Ectodermal cell (in vitro differentiated cells): ENCODE data around the gene HIRIP3.
"Not testable (repeated sequence)": the region's sequence is repeated elsewhere in the genome, so short reads cannot be mapped to it uniquely, and the experiment has no call there.

Experiments used
- H3K27ac ChIP-seq: 2 replicates; pipeline ENCODE4 v1.7.0; 2013; ENCODE audit warnings: mild to moderate bottlenecking, low read depth, low read length; ENCODE audit not compliant: insufficient read depth, poor library complexity, severe bottlenecking
- H3K27me3 ChIP-seq: 2 replicates; pipeline ENCODE4 v1.7.0; 2013; ENCODE audit warnings: mild to moderate bottlenecking, low read length; ENCODE audit not compliant: insufficient read depth, control insufficient read depth, poor library complexity, severe bottlenecking
- H3K36me3 ChIP-seq: one replicate; pipeline ENCODE4 v1.7.0; 2013; ENCODE audit warnings: low read length; ENCODE audit not compliant: control insufficient read depth, insufficient read depth
- H3K4me1 ChIP-seq: one replicate; pipeline ENCODE4 v1.7.0; 2013; ENCODE audit warnings: low read length; ENCODE audit not compliant: control insufficient read depth, insufficient read depth
- H3K4me3 ChIP-seq: 2 replicates; pipeline ENCODE4 v1.7.0; 2013; ENCODE audit warnings: low read depth, low read length, control low read depth; ENCODE audit not compliant: insufficient read depth
- H3K9me3 ChIP-seq: 2 replicates; pipeline ENCODE4 v1.7.0; 2013; ENCODE audit warnings: mild to moderate bottlenecking, low read length, moderate library complexity; ENCODE audit not compliant: control insufficient read depth
- WGBS, 2 experiments: methylation state at CpG; one replicate each; pipeline ENCODE4 v1.1.7; 2013; ENCODE audit warnings: missing lambda C conversion rate in 2 of 2; 5-methylcytosine and 5-hydroxymethylcytosine counted together

The HIRIP3 gene

GRCh38 chr16:30028438-30029076, 33.1 kb upstream of the HIRIP3 start:
- Histone ChIP-seq H3K36me3 (no peaks in the 10 kb centered on the region), H3K9me3 (no peaks in the 10 kb centered on the region), H3K27ac (no peak overlapping the region), H3K4me1 (peaks cover 16% of the 10 kb centered on the region), H3K4me3 (no peak overlapping the region), H3K27me3 (peaks cover 30% of the 10 kb centered on the region)
- 26% methylated on average over 18 of the region's 18 CpGs for WGBS, 2 experiments

- H3K4me1 ChIP-seq, result peaks cover 16% of the 10 kb centered on the region
- H3K4me3 ChIP-seq, result no peak overlapping the region
- H3K27me3 ChIP-seq, result peaks cover 27% of the 10 kb centered on the region
- no peak overlapping the region for H3K27ac ChIP-seq
- 70 to 75% methylated on average over 13 of the region's 13 CpGs for WGBS, 2 experiments
- H3K9me3 ChIP-seq, result no peaks in the 10 kb centered on the region
- H3K36me3 ChIP-seq, result no peaks in the 10 kb centered on the region
Observed at GRCh38 chr16:30027588-30028437, 32.4 kb upstream of the HIRIP3 start.

GRCh38 chr16:30026449-30026848, 31.0 kb upstream of the HIRIP3 start:
- peaks cover 14% of the 10 kb centered on the region for H3K27me3 ChIP-seq
- no peak overlapping the region for H3K4me3 ChIP-seq
- 93 to 95% methylated on average over 18 of the region's 18 CpGs for WGBS, 2 experiments
- no peak overlapping the region for H3K27ac ChIP-seq
- H3K9me3 ChIP-seq, result no peaks in the 10 kb centered on the region
- H3K36me3 ChIP-seq, result no peaks in the 10 kb centered on the region
- H3K4me1 ChIP-seq, result peaks cover 9% of the 10 kb centered on the region

GRCh38 chr16:30025574-30025973, 30.2 kb upstream of the HIRIP3 start:
- H3K4me3 ChIP-seq, result no peak overlapping the region
- no peak overlapping the region for H3K27ac ChIP-seq
- H3K9me3 ChIP-seq, result no peaks in the 10 kb centered on the region
- no peaks in the 10 kb centered on the region for H3K36me3 ChIP-seq
- H3K4me1 ChIP-seq, result peaks cover 3% of the 10 kb centered on the region
- 88 to 89% methylated on average over 7 of the region's 7 CpGs for WGBS, 2 experiments
- peaks cover 10% of the 10 kb centered on the region for H3K27me3 ChIP-seq

GRCh38 chr16:30025156-30025555, 29.7 kb upstream of the HIRIP3 start:
- Histone ChIP-seq H3K9me3 (no peaks in the 10 kb centered on the region), H3K4me3 (no peak overlapping the region), H3K36me3 (no peaks in the 10 kb centered on the region), H3K4me1 (peaks cover 3% of the 10 kb centered on the region), H3K27ac (no peak overlapping the region), H3K27me3 (peaks cover 6% of the 10 kb centered on the region)
- WGBS, 2 experiments, result 92% methylated on average over 20 of the region's 20 CpGs

- Histone ChIP-seq H3K4me3 (no peak overlapping the region), H3K36me3 (no peaks in the 10 kb centered on the region), H3K4me1 (peaks cover 3% of the 10 kb centered on the region), H3K9me3 (no peaks in the 10 kb centered on the region), H3K27ac (no peak overlapping the region), H3K27me3 (peaks cover 1% of the 10 kb centered on the region)
- 88 to 92% methylated on average over 16 of the region's 16 CpGs for WGBS, 2 experiments
Observed at GRCh38 chr16:30024451-30024850, 29.0 kb upstream of the HIRIP3 start.

- Histone ChIP-seq H3K36me3 (no peaks in the 10 kb centered on the region), H3K4me3 (no peak overlapping the region), H3K27me3 (no peaks in the 10 kb centered on the region), H3K27ac (no peak overlapping the region), H3K9me3 (no peaks in the 10 kb centered on the region), H3K4me1 (no peaks in the 10 kb centered on the region)
- WGBS, 2 experiments, result 92 to 93% methylated on average over 11 of the region's 11 CpGs
Observed at GRCh38 chr16:30023586-30023985, 28.2 kb upstream of the HIRIP3 start.

- no peak within 1 kb of the TSS for H3K4me3 ChIP-seq
- no peaks in the 10 kb centered on the region for H3K9me3 ChIP-seq
- no peaks in the 10 kb centered on the region for H3K36me3 ChIP-seq
- 91 to 92% methylated on average over 6 of the region's 6 CpGs for WGBS, 2 experiments
- no peaks in the 10 kb centered on the region for H3K27me3 ChIP-seq
- no peaks in the 10 kb centered on the region for H3K4me1 ChIP-seq
- no peak within 1 kb of the TSS for H3K27ac ChIP-seq
Observed at GRCh38 chr16:30022887-30023286, 27.5 kb upstream of the HIRIP3 start, which contains the start of gene C16orf92. TSS of gene C16orf92 (plus strand) at chr16:30023198. CDS start at chr16:30023341, 143 bp downstream.

GRCh38 chr16:30018731-30019158, 23.3 kb upstream of the HIRIP3 start:
- H3K4me3 ChIP-seq, result no peak overlapping the region
- H3K36me3 ChIP-seq, result no peaks in the 10 kb centered on the region
- no peaks in the 10 kb centered on the region for H3K27me3 ChIP-seq
- no peaks in the 10 kb centered on the region for H3K4me1 ChIP-seq
- 74 to 79% methylated on average over 4 of the region's 4 CpGs for WGBS, 2 experiments
- H3K27ac ChIP-seq, result no peak overlapping the region
- H3K9me3 ChIP-seq, result no peaks in the 10 kb centered on the region

- H3K27ac ChIP-seq, H3K9me3 ChIP-seq, H3K4me1 ChIP-seq, H3K27me3 ChIP-seq, H3K36me3 ChIP-seq, H3K4me3 ChIP-seq: not testable (repeated sequence)
- 86 to 90% methylated on average over 2 to 4 of the region's 4 CpGs for whole genome bisulfite sequencing, 2 experiments
Observed at GRCh38 chr16:30017937-30018336, 22.5 kb upstream of the HIRIP3 start.
